GM13976 (cell line): ENCODE results near the gene PKN1.

Experiments
- DNase-seq: peaks from one replicate; pipeline ENCODE4 v3.0.0; 2012; ENCODE audit warnings: low spot score
- CTCF ChIP-seq: IDR thresholded peaks from 2 replicates; pipeline ENCODE4 v1.5.1; 2012; ENCODE audit warnings: borderline replicate concordance, mild to moderate bottlenecking; ENCODE audit not compliant: insufficient read depth; ENCODE audit errors: extremely low read depth, missing control alignments, control extremely low read depth
- in situ Hi-C: fragments of 300-500 bp; cut with MboI; formaldehyde crosslinking; loops from one replicate; pipeline ENCODE4 v1.12.0; 2022; ENCODE audit warnings: low sequenced_read_pairs, mixed read lengths, inconsistent platforms; ENCODE audit not compliant: unreplicated experiment

The PKN1 gene

GRCh38 chr19:14511229-14511593, 78.1 kb downstream of the PKN1 start:
- in situ Hi-C loops = no loop called here
- no peak for DNase-seq
- no peak for TF ChIP-seq CTCF

GRCh38 chr19:14512406-14512961, 79.4 kb downstream of the PKN1 start:
- no peak for DNase-seq
- in situ Hi-C loops = no loop called here
- TF ChIP-seq CTCF = no peak

GRCh38 chr19:14514215-14514863, 81.2 kb downstream of the PKN1 start:
- no peak for TF ChIP-seq CTCF
- DNase-seq = no peak
- in situ Hi-C loops = no loop called here

GRCh38 chr19:14515501-14516047, 82.5 kb downstream of the PKN1 start:
- in situ Hi-C loops = no loop called here
- no peak for DNase-seq
- TF ChIP-seq CTCF = no peak

- DNase-seq = no peak
- TF ChIP-seq CTCF = no peak
- in situ Hi-C loops = no loop called here
Observed at GRCh38 chr19:14516048-14516534, 83.0 kb downstream of the PKN1 start.

GRCh38 chr19:14516746-14517438, 83.8 kb downstream of the PKN1 start:
- no peak for TF ChIP-seq CTCF
- DNase-seq = no peak
- in situ Hi-C loops = no loop called here
